Hippocampal formation (tissue), 2 donors: ENCODE results near the gene LCTL.
"Not testable (repeated sequence)": the region's sequence is repeated elsewhere in the genome, so short reads cannot be mapped to it uniquely, and the experiment has no call there.

Source experiments
- DNase-seq, 2 donors: peaks; one replicate each; lab custom pipeline; 2025; lab: John Stamatoyannopoulos, UW

The LCTL gene

GRCh38 chr15:66564136-66565041 lies 1.4 kb downstream of the LCTL start:
- DNase-seq, result no peak

GRCh38 chr15:66563566-66564110 lies 2.2 kb downstream of the LCTL start:
- DNase-seq, result no peak

DNA sequence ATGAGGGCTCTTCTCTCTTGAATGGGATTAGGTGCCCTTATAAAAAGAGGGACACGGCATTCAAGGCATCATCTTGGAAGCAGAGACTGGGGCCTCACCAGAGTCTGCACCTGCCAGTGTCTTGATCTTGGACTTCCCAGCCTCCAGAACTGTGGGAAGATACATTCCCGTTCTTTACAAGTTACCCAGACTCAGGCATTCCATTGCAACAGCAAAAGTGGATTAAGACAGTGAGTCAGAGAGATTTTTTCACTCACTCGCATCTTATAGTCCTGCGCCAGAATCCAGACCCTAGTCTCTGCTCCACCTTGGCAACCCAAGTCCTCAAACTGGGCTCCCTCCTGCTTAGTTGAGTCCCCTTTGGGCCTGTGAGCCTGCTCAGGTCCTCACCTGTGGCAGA lies 2.7 kb downstream of the LCTL start:
- no peak for DNase-seq

GRCh38 chr15:66560856-66561525 lies 4.8 kb downstream of the LCTL start:
- DNase-seq, result no peak

DNA sequence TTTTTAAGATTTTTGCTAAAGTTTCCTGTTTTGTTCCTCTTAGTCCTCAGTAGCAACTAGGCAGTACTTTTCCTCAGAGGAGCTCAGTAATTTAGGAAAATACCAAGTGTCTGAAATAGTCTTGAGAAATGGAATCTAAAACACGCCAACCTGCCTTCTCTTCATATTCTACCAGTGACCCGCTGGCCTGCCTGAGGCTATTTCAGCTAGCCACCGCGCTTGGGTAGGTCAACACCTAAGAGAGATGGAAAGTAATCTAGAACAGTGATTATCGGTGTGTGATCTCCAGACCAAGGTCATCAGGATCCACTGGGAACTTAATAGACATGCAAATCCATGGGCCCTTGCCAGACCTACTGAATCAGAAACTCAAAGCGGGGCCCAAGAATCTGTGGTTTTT lies 7.5 kb downstream of the LCTL start:
- DNase-seq, result no peak

GRCh38 chr15:66555685-66556084 lies 10.1 kb downstream of the LCTL start:
- DNase-seq, result no peak

DNA sequence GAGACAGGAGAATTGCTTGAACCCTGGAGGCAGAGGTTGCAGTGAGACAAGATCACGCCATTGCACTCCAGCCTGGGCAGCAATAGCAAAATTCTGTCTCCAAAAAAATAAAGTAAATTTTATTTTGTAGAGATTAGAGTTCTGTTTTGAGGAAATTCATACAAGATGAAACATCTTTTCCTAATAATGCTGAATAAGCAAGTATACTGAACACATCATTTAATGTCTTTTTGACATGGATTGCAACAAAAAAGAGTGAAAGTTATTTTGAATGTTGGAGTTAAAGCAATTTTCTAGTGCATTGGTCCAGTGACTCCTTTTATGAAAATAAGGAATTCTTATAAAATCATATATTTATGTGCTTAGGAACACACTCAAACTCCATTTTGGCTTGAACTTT lies 20.5 kb downstream of the LCTL start:
- DNase-seq, result no peak

DNA sequence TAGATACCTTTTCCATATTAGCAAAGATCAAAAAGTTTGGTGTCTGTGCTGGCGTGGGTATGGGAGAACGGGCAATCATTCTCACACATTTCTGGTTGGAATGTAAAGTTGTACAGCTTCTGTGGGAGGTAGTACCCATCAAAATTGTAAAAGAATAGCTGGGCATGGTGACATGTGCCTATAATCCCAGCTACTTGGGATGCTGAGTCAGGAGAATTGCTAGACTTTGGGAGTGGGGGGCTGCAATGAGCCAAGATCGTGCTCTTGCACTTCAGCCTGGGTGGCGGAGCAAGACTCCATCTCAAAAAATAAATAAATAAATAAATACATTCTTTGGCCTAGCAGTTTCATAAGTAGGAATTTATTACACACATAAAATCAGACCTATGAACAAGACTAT lies 22.9 kb downstream of the LCTL start:
- no peak for DNase-seq

- DNase-seq, result no peak
Observed at GRCh38 chr15:66535056-66535455, 30.7 kb downstream of the LCTL start.

DNA sequence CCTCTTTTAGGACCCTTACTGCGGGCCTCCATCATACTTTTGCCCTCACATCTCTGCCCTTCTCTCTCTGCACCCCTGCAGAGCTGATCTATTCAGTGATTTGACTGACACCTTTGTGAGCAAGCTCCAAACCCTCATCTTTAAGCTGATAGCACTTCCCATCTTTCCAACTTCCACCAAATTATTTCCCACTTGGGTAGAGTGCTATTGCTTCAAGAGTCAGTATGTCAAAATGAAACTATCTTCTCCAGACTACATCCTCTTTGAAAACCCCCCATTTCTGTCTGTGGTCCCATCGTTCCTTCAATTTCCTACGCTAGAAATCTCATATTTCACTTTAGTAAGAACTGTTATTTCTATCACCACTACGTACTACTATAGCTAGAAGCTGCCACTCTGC lies 41.0 kb downstream of the LCTL start:
- DNase-seq, result no peak

DNA sequence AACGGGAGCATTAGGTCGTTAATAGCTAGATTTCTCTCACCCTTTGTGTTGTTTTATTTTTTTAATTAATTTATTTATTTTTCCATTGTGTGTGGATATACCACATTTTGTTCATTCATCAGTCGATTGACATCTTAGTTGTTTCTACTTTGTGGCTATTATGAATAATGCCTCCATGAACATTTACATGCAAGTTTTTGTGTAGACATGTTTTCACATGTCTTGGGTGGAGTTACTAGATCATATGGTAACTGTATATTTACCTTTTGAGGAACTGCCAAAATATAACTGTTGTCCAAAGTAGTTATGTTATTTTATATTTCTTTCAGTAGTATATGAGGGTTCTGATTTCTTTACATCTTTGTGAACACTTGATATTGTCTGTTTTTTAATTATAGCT lies 41.9 kb downstream of the LCTL start:
- DNase-seq, result no peak

DNA sequence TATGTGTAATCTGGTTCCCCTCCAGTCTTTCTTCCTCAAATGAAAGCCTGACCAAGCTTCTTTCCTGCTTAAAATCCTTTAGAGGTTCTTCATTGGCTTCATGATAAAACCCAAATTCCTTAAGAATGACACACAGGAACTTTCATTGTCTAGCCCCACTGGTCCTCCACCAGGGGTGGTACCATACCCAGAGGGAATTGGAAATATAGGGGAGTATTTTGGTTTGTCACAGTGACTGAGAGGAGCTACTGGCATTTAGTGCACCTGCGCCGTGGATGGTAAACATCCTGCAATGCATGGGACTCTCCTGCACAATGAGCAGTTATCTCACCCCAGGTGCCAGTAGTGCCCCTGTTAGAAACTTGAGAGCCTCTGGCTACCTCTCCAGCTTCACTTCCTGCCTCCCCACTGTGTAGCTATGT lies 49.9 kb downstream of the LCTL start:
- no peak for DNase-seq

GRCh38 chr15:66514586-66514985 lies 51.2 kb downstream of the LCTL start:
- no peak for DNase-seq

DNA sequence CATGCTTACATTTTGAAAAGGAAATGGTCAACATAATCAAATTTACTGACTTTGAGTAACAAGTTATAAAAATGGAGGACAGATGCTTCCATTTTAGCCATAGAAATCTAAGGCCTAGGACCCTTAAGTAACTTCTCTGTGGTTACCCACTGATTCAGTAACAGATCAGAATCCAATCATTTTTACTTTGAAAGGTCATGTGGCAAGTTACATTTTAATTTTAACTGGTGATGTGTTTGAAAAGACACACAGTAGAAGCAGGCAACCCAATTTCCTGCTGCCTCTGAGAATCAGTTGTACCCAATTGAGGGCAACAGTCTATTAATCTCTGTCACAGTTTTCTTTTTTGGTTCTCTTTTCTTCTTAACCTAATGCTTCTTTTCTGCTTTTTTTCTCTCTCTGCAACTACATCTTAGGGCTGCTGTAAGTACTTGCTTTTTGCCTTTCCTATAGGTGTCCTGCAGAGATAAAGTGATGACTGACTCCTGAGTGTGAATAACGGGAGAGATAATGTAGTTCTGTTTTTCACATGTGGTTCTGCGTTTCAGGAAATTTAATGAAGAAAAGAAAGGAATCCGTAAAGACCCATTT lies 57.4 kb downstream of the LCTL start:
- no peak for DNase-seq

GRCh38 chr15:66505818-66506217 lies 60.0 kb downstream of the LCTL start:
- no peak for DNase-seq

GRCh38 chr15:66505430-66505811 lies 60.4 kb downstream of the LCTL start:
- DNase-seq, result no peak

GRCh38 chr15:66504563-66505429 lies 61.0 kb downstream of the LCTL start, which contains the start of the genes RPL4 and ZWILCH:
RPL4 (minus strand) TSS chr15:66504855; CDS start chr15:66504790, 65 bp downstream.
ZWILCH (plus strand) TSS chr15:66505326; CDS start chr15:66505339, 13 bp downstream.
- DNase-seq, result peak; percentile 52 to 75

GRCh38 chr15:66503780-66504562 lies 61.8 kb downstream of the LCTL start:
- DNase-seq, result no peak

DNA sequence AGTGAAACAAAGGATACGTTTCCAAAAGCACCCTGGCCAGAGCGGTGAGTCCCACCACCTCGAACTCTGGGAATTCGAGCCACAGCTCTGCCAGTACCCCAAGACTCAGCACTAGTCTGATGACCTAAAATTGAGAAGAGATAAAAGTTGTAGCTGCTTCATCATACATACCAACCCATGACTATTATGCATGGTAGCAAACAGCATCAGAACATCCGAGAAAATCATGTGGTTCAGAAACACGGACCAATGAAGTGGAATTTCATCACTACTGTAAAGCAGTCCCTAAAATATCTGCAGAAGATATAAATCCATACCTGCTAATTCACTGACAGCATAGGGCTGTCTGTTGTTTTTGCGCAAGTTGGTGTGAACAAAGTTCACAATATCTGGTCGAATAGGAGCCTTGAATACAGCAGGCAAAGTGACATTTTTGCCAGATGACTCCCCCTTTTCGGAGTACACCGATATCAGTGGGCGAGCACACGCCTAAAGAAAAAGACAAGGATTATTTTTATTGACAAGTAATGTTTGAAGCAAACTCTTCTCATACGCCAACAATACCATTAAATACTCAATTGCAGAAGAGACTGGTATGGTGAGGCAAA lies 62.7 kb downstream of the LCTL start:
- not testable (repeated sequence) for DNase-seq

- no peak for DNase-seq
Observed at GRCh38 chr15:66502491-66502890, 63.3 kb downstream of the LCTL start.
